B cell (primary cell): Measurements from ENCODE around the gene SALL3. TPM values are rescaled to one million over a fixed set of nuclear protein-coding genes. Genes with fewer than 3 reads are reported as not detected.

Experiments
- ATAC-seq: fragments of 200-7000 bp; cut with Tn5 transposase; one replicate; pipeline ENCODE4 v1.10.0; 2021; ENCODE audit warnings: low read depth, mild to moderate bottlenecking, moderate number of reproducible peaks, moderate library complexity
- CTCF ChIA-PET: fragments of 350-600 bp; sonication (Branson Sonifier 250); formaldehyde crosslinking; loops from one replicate; lab custom pipeline; 2021; ENCODE audit warnings: antibody characterized with exemption, inconsistent platforms; lab: Charles Lee
- POLR2A ChIA-PET: fragments of 350-600 bp; sonication (Branson Sonifier 250); formaldehyde crosslinking; loops from one replicate; lab custom pipeline; 2021; ENCODE audit warnings: antibody characterized with exemption; lab: Charles Lee
- DNase-seq: peaks from one replicate; pipeline ENCODE4 v3.0.0; 2013
- H2AFZ ChIP-seq: 2 replicates; pipeline ENCODE4 v1.6.1; 2012; ENCODE audit warnings: mild to moderate bottlenecking, low read depth, low read length; ENCODE audit not compliant: insufficient read depth, poor library complexity, severe bottlenecking
- H3K27ac ChIP-seq, 2 donors: 1 replicate in 1 of 2; 2 replicates in 1 of 2; pipeline ENCODE4 v1.5.1; 2012 to 2013; ENCODE audit warnings: low read length in 2 of 2, mild to moderate bottlenecking in 2 of 2, moderate library complexity in 1 of 2
- H3K27me3 ChIP-seq, 4 experiments: fragments of 200-600 bp in 1 of 4; sonication (generic) in 1 of 4; replicated peaks in 1 of 4; 1 replicate in 2 of 4; 2 replicates in 2 of 4; pipeline versions ENCODE4 v1.6.1 to v1.7.0; 2013 to 2016; ENCODE audit warnings: low read length in 3 of 4, mild to moderate bottlenecking in 2 of 4, mixed read lengths in 1 of 4, moderate library complexity in 1 of 4; ENCODE audit not compliant: insufficient read depth in 4 of 4, control insufficient read depth in 3 of 4; ENCODE audit errors: control extremely low read depth in 1 of 4
- H3K36me3 ChIP-seq, 2 experiments: replicated peaks in 1 of 2; 1 replicate in 1 of 2; 2 replicates in 1 of 2; pipeline versions ENCODE4 v1.6.1 to v1.7.1; 2013; ENCODE audit warnings: low read length in 1 of 2; ENCODE audit not compliant: insufficient read depth in 2 of 2, control insufficient read depth in 1 of 2; ENCODE audit errors: control extremely low read depth in 1 of 2, extremely low read depth in 1 of 2
- H3K4me1 ChIP-seq, 2 donors: fragments of 200-600 bp in 1 of 2; sonication (generic) in 1 of 2; 1 replicate in 1 of 2; 2 replicates in 1 of 2; pipeline versions ENCODE4 v1.5.1 to v1.6.1; 2013 to 2017; ENCODE audit warnings: low read length in 2 of 2; ENCODE audit not compliant: control insufficient read depth in 2 of 2, insufficient read depth in 2 of 2
- H3K4me2 ChIP-seq: replicated peaks from 2 replicates; pipeline ENCODE3; 2012; ENCODE audit warnings: mild to moderate bottlenecking, low read depth, low read length; ENCODE audit not compliant: poor library complexity, severe bottlenecking
- H3K4me3 ChIP-seq, 5 experiments: fragments of 200-600 bp in 1 of 5; sonication (generic) in 1 of 5; 1 replicate in 3 of 5; 2 replicates in 2 of 5; pipeline versions ENCODE4 v1.5.1 to v1.7.0; 2011 to 2016; ENCODE audit warnings: low read length in 4 of 5, mild to moderate bottlenecking in 4 of 5, low read depth in 2 of 5, control low read depth in 1 of 5, moderate library complexity in 1 of 5; ENCODE audit not compliant: insufficient read depth in 1 of 5; ENCODE audit errors: control extremely low read depth in 1 of 5, extremely low read depth in 1 of 5
- H3K79me2 ChIP-seq: fragments of 200-600 bp; sonication (generic); one replicate; pipeline ENCODE4 v1.6.0; 2016; ENCODE audit warnings: low read length; ENCODE audit not compliant: control insufficient read depth, insufficient read depth
- H3K9ac ChIP-seq: fragments of 200-600 bp; sonication (generic); 2 replicates; pipeline ENCODE4 v1.6.1; 2017; ENCODE audit warnings: mild to moderate bottlenecking, low read length, moderate library complexity
- H3K9me3 ChIP-seq, 3 donors: one replicate each; pipeline versions ENCODE4 v1.6.1 to v1.7.1; 2013; ENCODE audit warnings: low read length in 2 of 3; ENCODE audit not compliant: control insufficient read depth in 2 of 3, insufficient read depth in 1 of 3; ENCODE audit errors: control extremely low read depth in 1 of 3
- H4K20me1 ChIP-seq: 2 replicates; pipeline ENCODE4 v1.6.0; 2012; ENCODE audit warnings: mild to moderate bottlenecking, low read length; ENCODE audit not compliant: insufficient read depth, control insufficient read depth, poor library complexity, severe bottlenecking
- H3K27ac Mint-ChIP-seq: one replicate; pipeline ENCODE4 v1.8.0; 2021; ENCODE audit warnings: mixed read lengths
- H3K27me3 Mint-ChIP-seq: one replicate; pipeline ENCODE4 v1.8.0; 2021; ENCODE audit warnings: mixed read lengths
- H3K4me1 Mint-ChIP-seq: one replicate; pipeline ENCODE4 v1.8.0; 2021; ENCODE audit warnings: mixed read lengths
- H3K4me3 Mint-ChIP-seq: one replicate; pipeline ENCODE4 v1.8.0; 2021; ENCODE audit warnings: mixed read lengths
- H3K9me3 Mint-ChIP-seq: one replicate; pipeline ENCODE4 v1.8.0; 2022; ENCODE audit warnings: mixed read lengths; ENCODE audit not compliant: insufficient read depth
- EZH2 ChIP-seq: IDR thresholded peaks from 2 replicates; pipeline ENCODE4 v1.6.1; 2012; ENCODE audit warnings: borderline replicate concordance, low read depth, mild to moderate bottlenecking, moderate library complexity, low read length; ENCODE audit not compliant: insufficient read depth, poor library complexity, severe bottlenecking
- WGBS: methylation state at CpG from one replicate; pipeline ENCODE4 v1.1.5; 2013; ENCODE audit warnings: missing lambda C conversion rate; ENCODE audit not compliant: insufficient coverage; 5-methylcytosine and 5-hydroxymethylcytosine counted together
- intact Hi-C: fragments of 100-400 bp; cut with micrococcal nuclease; formaldehyde crosslinking; loops from one replicate; pipeline ENCODE4 v1.10.0; 2022
- polyA plus RNA-seq: library from polyadenylated mRNA; depleted of rRNA; stranded (reverse); fragments of >200 nt; gene quantifications from 2 replicates; pipeline ENCODE4 v1.2.3, GENCODE V29; 2012
- total RNA-seq, 2 donors: library from RNA; stranded (reverse); fragments of 120-200 nt in 1 of 2; gene quantifications; 1 replicate in 1 of 2; 2 replicates in 1 of 2; pipeline versions ENCODE4 v1.2.3 to v1.2.4, GENCODE V29; 2013 to 2022
- TF ChIP-seq, protein P1 (sequence below): fragments of 200-600 bp; IDR thresholded peaks from one replicate; pipeline ENCODE4 v1.8.0; 2022; ENCODE audit warnings: antibody characterized with exemption, mild to moderate bottlenecking

Gene SALL3
- total and polyA plus RNA-seq, 2 donors (not counting 1 experiment from before 2014, with no cell fraction given), result not detected

DNA sequence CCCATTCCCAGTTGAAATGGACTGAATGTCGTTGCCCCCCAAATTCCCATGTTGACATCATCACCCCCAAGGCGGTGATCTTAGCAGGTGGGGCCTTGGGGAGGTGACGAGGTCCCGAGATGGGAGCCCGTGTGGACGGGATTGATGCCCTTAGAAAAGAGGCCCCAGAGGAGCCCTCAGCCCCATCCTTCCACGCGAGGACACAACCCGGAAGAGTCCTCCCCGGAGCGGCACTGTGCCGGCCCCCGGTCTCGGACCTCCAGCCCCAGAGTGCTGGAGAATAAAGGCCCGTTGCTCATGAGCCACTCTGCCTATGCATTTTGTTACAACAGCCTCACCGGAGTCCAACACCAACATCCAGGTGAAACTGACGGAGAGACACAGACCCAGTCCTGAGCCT lies 30.4 kb upstream of the SALL3 start:
- Histone ChIP-seq H2AFZ (no peak overlapping the region), H3K9ac (no peak overlapping the region), H4K20me1 (no peaks in the 10 kb centered on the region), H3K4me2 (no peak overlapping the region), H3K27ac (no peak overlapping the region), H3K36me3 (no peaks in the 10 kb centered on the region), H3K9me3 (peaks cover 0 to 27% (median 2%) of the 10 kb centered on the region in 3 donors), H3K4me3 (no peak overlapping the region), H3K4me1 (no peaks in the 10 kb centered on the region), H3K27me3 (no peaks in the 10 kb centered on the region), H3K79me2 (no peaks in the 10 kb centered on the region)
- POLR2A ChIA-PET, result no interaction called here
- DNase-seq (no peak), ATAC-seq (no peak)
- TF ChIP-seq, protein P1, sequence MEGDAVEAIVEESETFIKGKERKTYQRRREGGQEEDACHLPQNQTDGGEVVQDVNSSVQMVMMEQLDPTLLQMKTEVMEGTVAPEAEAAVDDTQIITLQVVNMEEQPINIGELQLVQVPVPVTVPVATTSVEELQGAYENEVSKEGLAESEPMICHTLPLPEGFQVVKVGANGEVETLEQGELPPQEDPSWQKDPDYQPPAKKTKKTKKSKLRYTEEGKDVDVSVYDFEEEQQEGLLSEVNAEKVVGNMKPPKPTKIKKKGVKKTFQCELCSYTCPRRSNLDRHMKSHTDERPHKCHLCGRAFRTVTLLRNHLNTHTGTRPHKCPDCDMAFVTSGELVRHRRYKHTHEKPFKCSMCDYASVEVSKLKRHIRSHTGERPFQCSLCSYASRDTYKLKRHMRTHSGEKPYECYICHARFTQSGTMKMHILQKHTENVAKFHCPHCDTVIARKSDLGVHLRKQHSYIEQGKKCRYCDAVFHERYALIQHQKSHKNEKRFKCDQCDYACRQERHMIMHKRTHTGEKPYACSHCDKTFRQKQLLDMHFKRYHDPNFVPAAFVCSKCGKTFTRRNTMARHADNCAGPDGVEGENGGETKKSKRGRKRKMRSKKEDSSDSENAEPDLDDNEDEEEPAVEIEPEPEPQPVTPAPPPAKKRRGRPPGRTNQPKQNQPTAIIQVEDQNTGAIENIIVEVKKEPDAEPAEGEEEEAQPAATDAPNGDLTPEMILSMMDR, result no peak
- Mint-ChIP-seq H3K4me3 (no peak overlapping the region), H3K27me3 (peaks cover 8% of the 10 kb centered on the region), H3K27ac (no peak overlapping the region), H3K4me1 (no peaks in the 10 kb centered on the region), H3K9me3 (peaks cover 3% of the 10 kb centered on the region)
- intact Hi-C loops, result no loop called here
- CTCF ChIA-PET, result no interaction called here
- WGBS, result 93% methylated on average over 16 of the region's 17 CpGs

DNA sequence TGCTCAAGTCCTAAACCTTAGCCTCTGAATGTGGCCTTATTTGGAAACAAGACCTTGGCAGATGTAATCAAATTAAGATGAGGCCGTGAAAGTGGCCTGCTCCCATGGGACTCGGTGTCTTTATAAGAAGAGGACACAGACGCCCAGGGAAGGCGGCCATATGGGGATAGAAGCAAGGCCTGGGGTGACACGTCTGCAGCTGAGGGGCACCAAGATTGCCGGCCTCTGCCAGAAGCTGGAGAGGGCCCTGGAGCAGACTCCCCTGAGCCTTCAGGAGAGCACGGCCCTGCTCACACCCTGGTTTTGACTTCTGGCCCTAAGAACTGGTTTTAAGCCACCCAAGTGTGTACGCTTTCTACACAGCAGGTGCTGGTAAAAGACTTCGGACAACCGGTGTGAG lies 29.2 kb upstream of the SALL3 start:
- 85% methylated on average over 10 of the region's 10 CpGs for WGBS

More for the DNA sequence above, 29.2 kb upstream of the SALL3 start:
- ChIA-PET POLR2A (no interaction called here), CTCF (no interaction called here)
- no peaks in the 10 kb centered on the region for H3K27me3 ChIP-seq
- Mint-ChIP-seq H3K4me3 (no peak overlapping the region), H3K9me3 (peaks cover 3% of the 10 kb centered on the region), H3K27me3 (peaks cover 8% of the 10 kb centered on the region), H3K27ac (no peak overlapping the region), H3K4me1 (no peaks in the 10 kb centered on the region)
- H4K20me1 ChIP-seq, result no peaks in the 10 kb centered on the region
- DNase-seq (no peak), ATAC-seq (no peak)
- no peak overlapping the region for H3K4me3 ChIP-seq
- H3K4me1 ChIP-seq, result no peaks in the 10 kb centered on the region
- intact Hi-C loops, result no loop called here
- no peak overlapping the region for H3K9ac ChIP-seq
- H3K36me3 ChIP-seq, result no peaks in the 10 kb centered on the region
- no peak overlapping the region for H3K27ac ChIP-seq
- no peak overlapping the region for H2AFZ ChIP-seq
- H3K79me2 ChIP-seq, result no peaks in the 10 kb centered on the region
- TF ChIP-seq EZH2, result no peak
- TF ChIP-seq, protein P1, result no peak
- H3K9me3 ChIP-seq, result peaks cover 0 to 30% (median 2%) of the 10 kb centered on the region in 3 donors
- no peak overlapping the region for H3K4me2 ChIP-seq
